Smooth muscle cell (in vitro differentiated cells): ENCODE measurements around the gene ZNF407. TPM values are rescaled to one million over a fixed set of nuclear protein-coding genes. Genes with fewer than 3 reads are reported as not detected.

Source experiments
- DNase-seq: peaks from one replicate; lab custom pipeline; 2025; ENCODE audit not compliant: unreplicated experiment; lab: John Stamatoyannopoulos, UW
- H2AFZ ChIP-seq: fragments of 200-600 bp; sonication (generic); 2 replicates; pipeline ENCODE4 v1.6.0; 2016; ENCODE audit warnings: antibody characterized with exemption, low read depth, mild to moderate bottlenecking
- H3F3A ChIP-seq: fragments of 200-600 bp; sonication (generic); 2 replicates; pipeline ENCODE4 v1.6.0; 2017; ENCODE audit warnings: antibody characterized with exemption, low read depth
- H3K27ac ChIP-seq: fragments of 200-600 bp; sonication (generic); 2 replicates; pipeline ENCODE4 v1.5.1; 2016; ENCODE audit warnings: low read depth, mild to moderate bottlenecking
- H3K27me3 ChIP-seq: fragments of 200-600 bp; sonication (generic); 2 replicates; pipeline ENCODE4 v1.6.1; 2016; ENCODE audit warnings: low read depth, mild to moderate bottlenecking
- H3K36me3 ChIP-seq: fragments of 200-600 bp; sonication (generic); 2 replicates; pipeline ENCODE4 v1.5.1; 2016; ENCODE audit warnings: low read depth
- H3K4me1 ChIP-seq: fragments of 200-600 bp; sonication (generic); 2 replicates; pipeline ENCODE4 v1.5.1; 2016; ENCODE audit warnings: low read depth
- H3K4me2 ChIP-seq: fragments of 200-600 bp; sonication (generic); 2 replicates; pipeline ENCODE4 v1.6.0; 2016; ENCODE audit warnings: mild to moderate bottlenecking
- H3K4me3 ChIP-seq: fragments of 200-600 bp; sonication (generic); 2 replicates; pipeline ENCODE4 v1.5.1; 2016; ENCODE audit warnings: mild to moderate bottlenecking
- H3K79me2 ChIP-seq: fragments of 200-600 bp; sonication (generic); 2 replicates; pipeline ENCODE4 v1.6.0; 2016; ENCODE audit warnings: low read depth, mild to moderate bottlenecking
- H3K9ac ChIP-seq: fragments of 200-600 bp; sonication (generic); 2 replicates; pipeline ENCODE4 v1.6.0; 2016; ENCODE audit warnings: low read depth
- H3K9me3 ChIP-seq: fragments of 200-600 bp; sonication (generic); replicated peaks from 2 replicates; pipeline ENCODE4 v1.5.1; 2016; ENCODE audit warnings: low read depth
- H4K20me1 ChIP-seq: fragments of 200-600 bp; sonication (generic); 2 replicates; pipeline ENCODE4 v1.6.0; 2016; ENCODE audit warnings: low read depth
- CTCF ChIP-seq: fragments of 200-600 bp; sonication (generic); IDR thresholded peaks from 2 replicates; pipeline ENCODE4 v1.5.1; 2017; ENCODE audit warnings: borderline replicate concordance, mild to moderate bottlenecking, antibody characterized with exemption; ENCODE audit not compliant: insufficient read depth, poor library complexity, severe bottlenecking
- WGBS: methylation state at CpG from one replicate; pipeline ENCODE4 v1.1.7; 2016; ENCODE audit warnings: low lambda C conversion rate; 5-methylcytosine and 5-hydroxymethylcytosine counted together
- polyA plus RNA-seq: library from polyadenylated mRNA; unstranded; fragments of >200 nt; fragmentation: Nextera tagmentation; extraction: Ambion mirVana; gene quantifications from 2 replicates; pipeline ENCODE4 v1.2.1, GENCODE V29; 2016
- total RNA-seq: library from RNA; depleted of rRNA; stranded (reverse); fragments of >200 nt; gene quantifications from 2 replicates; pipeline ENCODE4 v1.2.3, GENCODE V29; 2014

The ZNF407 gene
- total and polyA plus RNA-seq, 2 experiments from 2014 or later = 4.5 to 11.5 TPM

- Histone ChIP-seq H3K79me2 (no peaks in the 10 kb centered on the region), H4K20me1 (no peaks in the 10 kb centered on the region), H3F3A (no peaks in the 10 kb centered on the region), H3K4me1 (no peaks in the 10 kb centered on the region), H3K27ac (no peak overlapping the region), H3K27me3 (no peaks in the 10 kb centered on the region), H3K4me2 (no peak overlapping the region), H3K9ac (no peak overlapping the region), H2AFZ (no peak overlapping the region), H3K9me3 (no peaks in the 10 kb centered on the region), H3K4me3 (no peak overlapping the region), H3K36me3 (no peaks in the 10 kb centered on the region)
- WGBS = 92% methylated on average over 3 of the region's 3 CpGs
- no peak for TF ChIP-seq CTCF
- no peak for DNase-seq
Measured at GRCh38 chr18:74775239-74775638, 177.6 kb downstream of the ZNF407 start.

- H3K9me3 ChIP-seq = no peaks in the 10 kb centered on the region
- no peak for DNase-seq
- no peak for TF ChIP-seq CTCF
Measured at GRCh38 chr18:74778191-74778847, 180.6 kb downstream of the ZNF407 start.

DNA sequence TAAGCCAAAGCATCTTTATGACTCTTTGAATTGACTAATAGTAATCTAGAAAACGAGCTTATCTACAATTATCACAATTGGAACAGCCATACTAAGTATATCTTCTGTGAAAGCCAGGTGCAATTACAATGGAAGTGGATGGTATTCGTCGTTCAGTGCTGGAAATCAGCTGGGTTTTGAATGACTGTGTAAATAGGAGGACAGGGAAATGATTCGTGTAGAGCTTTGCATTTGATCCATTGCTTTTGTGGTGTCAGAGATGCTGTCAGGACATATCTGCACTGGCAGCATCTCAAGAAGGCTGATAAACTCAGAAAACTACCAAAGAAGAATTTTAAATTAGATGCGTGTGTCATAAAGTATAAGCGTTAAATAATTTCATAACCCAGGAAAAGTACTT, 187.1 kb downstream of the ZNF407 start:
- no peaks in the 10 kb centered on the region for H3K27me3 ChIP-seq
- no peaks in the 10 kb centered on the region for H4K20me1 ChIP-seq
- no peak overlapping the region for H3K4me2 ChIP-seq
- no peak for DNase-seq
- H3K9me3 ChIP-seq = no peaks in the 10 kb centered on the region
- no peak overlapping the region for H2AFZ ChIP-seq
- no peaks in the 10 kb centered on the region for H3K4me1 ChIP-seq
- H3K27ac ChIP-seq = no peak overlapping the region
- no peaks in the 10 kb centered on the region for H3K36me3 ChIP-seq
- no peak overlapping the region for H3K4me3 ChIP-seq
- 85% methylated on average over 6 of the region's 6 CpGs for WGBS
- no peak for TF ChIP-seq CTCF
- no peaks in the 10 kb centered on the region for H3F3A ChIP-seq
- H3K9ac ChIP-seq = no peak overlapping the region
- H3K79me2 ChIP-seq = no peaks in the 10 kb centered on the region

More at GRCh38 chr18:74778191-74778847, 180.6 kb downstream of the ZNF407 start:
- no peak overlapping the region for H3K27ac ChIP-seq
- no peaks in the 10 kb centered on the region for H3K27me3 ChIP-seq
- no peaks in the 10 kb centered on the region for H3K4me1 ChIP-seq
- no peak overlapping the region for H3K4me3 ChIP-seq
- no peaks in the 10 kb centered on the region for H3F3A ChIP-seq
- no peaks in the 10 kb centered on the region for H3K36me3 ChIP-seq
- WGBS = 90% methylated on average over 6 of the region's 6 CpGs
- H2AFZ ChIP-seq = no peak overlapping the region
- no peak overlapping the region for H3K9ac ChIP-seq
- no peaks in the 10 kb centered on the region for H3K79me2 ChIP-seq
- H4K20me1 ChIP-seq = no peaks in the 10 kb centered on the region
- no peak overlapping the region for H3K4me2 ChIP-seq

DNA sequence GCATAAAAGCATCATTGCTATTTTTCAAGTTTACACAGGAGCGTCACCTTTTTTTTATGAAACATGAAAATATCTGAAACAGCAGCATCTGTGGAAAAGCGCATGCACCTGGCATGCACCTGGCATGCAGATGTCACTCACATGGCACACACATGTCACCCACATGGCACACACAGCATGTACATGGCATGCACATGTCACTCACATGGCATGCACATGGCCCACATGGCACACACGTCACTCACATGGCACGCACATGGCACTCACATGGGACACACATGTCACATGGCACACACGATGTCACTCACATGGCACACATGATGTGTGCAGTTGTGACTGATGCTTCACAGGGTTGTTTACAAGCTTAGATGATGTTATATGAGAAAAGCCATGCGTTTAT, 188.0 kb downstream of the ZNF407 start:
- no peak for DNase-seq
- H3K9me3 ChIP-seq = no peaks in the 10 kb centered on the region
- no peaks in the 10 kb centered on the region for H3K79me2 ChIP-seq
- no peaks in the 10 kb centered on the region for H3F3A ChIP-seq
- no peak overlapping the region for H3K27ac ChIP-seq
- H3K4me1 ChIP-seq = no peaks in the 10 kb centered on the region
- no peak overlapping the region for H3K4me3 ChIP-seq
- H3K4me2 ChIP-seq = no peak overlapping the region
- H2AFZ ChIP-seq = no peak overlapping the region
- H3K27me3 ChIP-seq = no peaks in the 10 kb centered on the region
- no peak for TF ChIP-seq CTCF
- no peak overlapping the region for H3K9ac ChIP-seq
- no peaks in the 10 kb centered on the region for H3K36me3 ChIP-seq
- 97% methylated on average over 6 of the region's 6 CpGs for WGBS
- no peaks in the 10 kb centered on the region for H4K20me1 ChIP-seq
